Mesenteric fat pad (tissue), 1 donor: ENCODE data around the gene TLR10. TPM values are rescaled to one million over a fixed set of nuclear protein-coding genes. Genes with fewer than 3 reads are reported as not detected.
"Not testable (repeated sequence)": the region's sequence is repeated elsewhere in the genome, so short reads cannot be mapped to it uniquely, and the experiment has no call there.

Experiments
- DNase-seq: peaks from one replicate; pipeline ENCODE4 v3.0.0-alpha.2; 2020; ENCODE audit warnings: low spot score
- total RNA-seq: library from RNA; stranded (reverse); fragmentation: NEBNext Ultra II Directional; extraction: Animal tissue kit (Norgen Biotek cat#: 25700); gene quantifications from one replicate; pipeline ENCODE4 v1.2.1, GENCODE V29; 2021
- donor health status: DM: yes; HTN: yes; CAD: no.

The TLR10 gene
- total RNA-seq, 1 donor from 2014 or later: 0.42 TPM

GRCh38 chr4:38802561-38803355, 20.0 kb upstream of the TLR10 start:
- DNase-seq: no peak

DNA sequence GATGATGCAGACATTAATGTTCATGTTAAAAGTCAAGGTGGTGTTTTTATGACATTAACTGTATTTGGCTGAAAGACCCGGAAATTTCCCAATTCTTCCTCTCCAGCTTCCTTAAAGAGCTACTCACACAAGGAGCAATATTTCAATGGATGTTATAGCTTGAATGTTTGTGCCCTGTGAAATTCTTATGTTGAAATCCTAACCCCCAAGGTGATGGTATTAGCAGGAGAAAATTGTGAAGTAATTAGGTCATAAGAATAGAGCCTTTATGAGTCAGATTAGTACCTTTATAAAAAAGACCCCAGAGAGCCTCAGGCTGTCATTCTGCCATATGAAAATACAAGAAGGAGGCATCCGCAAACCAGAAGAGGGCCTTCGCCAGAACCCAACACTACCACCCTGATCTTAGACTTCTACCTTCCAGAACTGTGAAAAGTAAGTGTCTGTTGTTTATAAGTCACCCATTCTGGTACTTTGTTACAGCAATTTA, 18.2 kb upstream of the TLR10 start:
- no peak for DNase-seq

DNA sequence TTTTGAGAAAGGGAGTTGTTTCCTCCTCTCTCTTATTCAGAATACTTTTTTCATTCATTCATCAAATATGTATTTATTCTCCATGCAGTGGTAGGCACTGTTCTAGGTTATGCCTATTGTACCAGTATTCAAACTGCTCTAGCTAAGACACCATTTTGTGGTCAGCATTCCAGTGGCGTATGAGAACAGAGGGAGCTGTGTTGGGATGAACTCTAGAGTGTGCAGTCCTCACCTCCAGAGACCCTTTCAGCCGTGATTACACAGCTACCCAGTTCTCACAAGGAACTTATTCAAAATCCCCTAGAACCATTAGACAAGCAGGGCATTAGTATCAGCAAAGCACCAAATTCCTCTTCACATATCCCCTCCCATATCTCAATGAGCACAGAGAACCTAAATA, 17.6 kb upstream of the TLR10 start:
- DNase-seq: no peak

GRCh38 chr4:38795087-38795486, 12.3 kb upstream of the TLR10 start:
- DNase-seq: no peak

DNA sequence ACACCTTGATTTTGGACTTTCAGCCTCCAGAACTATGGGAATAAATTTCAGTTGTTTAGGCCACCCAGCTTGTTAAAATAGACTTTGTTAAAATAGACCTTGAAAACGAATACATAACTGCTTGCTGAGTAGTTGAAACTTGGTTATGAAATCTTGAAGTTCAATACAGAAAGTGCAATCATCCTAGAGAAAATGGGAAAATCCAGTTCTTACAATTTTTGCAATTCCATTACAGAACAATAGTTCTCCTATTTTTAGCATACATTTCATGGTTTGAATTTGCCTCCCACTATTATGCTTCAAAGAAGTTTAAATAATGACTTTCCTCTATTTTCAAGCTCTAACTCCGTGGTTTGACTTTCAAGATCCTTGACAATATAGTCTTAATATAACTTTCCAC, 11.3 kb upstream of the TLR10 start:
- no peak for DNase-seq

DNA sequence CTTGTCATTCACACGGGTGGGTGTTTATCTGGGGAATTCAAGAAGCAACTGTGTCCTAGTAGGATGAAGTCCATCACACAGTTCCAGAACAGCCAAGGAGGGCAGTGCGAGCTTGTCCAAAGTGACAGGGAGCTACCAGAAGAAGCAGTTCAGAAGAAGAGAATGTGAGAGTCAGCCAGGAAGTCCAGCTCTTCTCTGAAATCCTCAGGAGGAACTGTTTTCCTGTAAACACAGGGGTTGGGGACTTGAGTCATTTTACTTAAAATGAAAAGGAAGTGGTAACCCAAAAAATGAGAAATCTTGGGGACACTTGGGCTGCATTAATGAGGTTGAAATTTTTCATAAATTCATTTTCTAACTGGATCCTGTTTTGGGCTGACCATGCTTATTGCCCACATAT, 8.2 kb upstream of the TLR10 start:
- DNase-seq: no peak

GRCh38 chr4:38788317-38788716, 5.5 kb upstream of the TLR10 start:
- no peak for DNase-seq

DNA sequence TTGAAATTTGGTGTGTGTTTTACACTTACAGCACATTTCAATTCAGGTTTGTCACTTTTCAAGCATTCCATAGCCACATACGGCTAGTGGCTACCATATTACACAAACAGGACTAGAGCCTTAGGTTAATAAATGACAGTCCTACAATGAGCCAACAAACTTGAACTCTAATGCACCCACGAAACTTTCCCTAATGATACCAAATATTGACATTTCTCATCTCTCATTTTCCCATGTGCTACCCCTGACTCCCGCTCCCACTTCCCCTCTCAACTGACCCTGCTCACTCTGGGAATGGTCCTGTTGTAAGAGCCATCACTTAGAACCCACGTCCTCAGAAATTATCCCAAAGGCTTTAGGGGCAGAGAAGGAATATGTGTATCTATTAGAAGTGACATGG, 4.9 kb upstream of the TLR10 start:
- DNase-seq: no peak

- DNase-seq: no peak
Observed at GRCh38 chr4:38785901-38786402, 3.2 kb upstream of the TLR10 start.

- DNase-seq: no peak
Observed at GRCh38 chr4:38785041-38785790, 2.4 kb upstream of the TLR10 start.

- no peak for DNase-seq
Observed at GRCh38 chr4:38784141-38784540, 1.4 kb upstream of the TLR10 start.

DNA sequence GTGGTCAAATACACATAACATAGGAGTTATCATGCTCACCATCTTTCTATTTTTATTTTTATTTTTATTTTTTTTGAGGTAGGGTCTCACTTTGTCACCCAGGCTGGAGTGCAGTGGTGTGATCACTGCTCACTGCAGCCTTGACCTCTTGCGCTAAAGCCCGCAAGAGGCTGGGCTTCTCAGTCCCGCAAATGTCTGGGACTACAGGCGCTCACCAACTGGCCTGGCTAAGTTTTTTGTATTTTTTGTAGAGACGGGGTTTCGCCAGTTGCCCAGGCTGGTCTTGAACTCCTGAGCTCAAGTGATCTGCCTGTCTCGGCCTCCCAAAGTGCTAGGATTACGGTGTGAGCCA, 295 bp upstream of the TLR10 start:
- DNase-seq: no peak

DNA sequence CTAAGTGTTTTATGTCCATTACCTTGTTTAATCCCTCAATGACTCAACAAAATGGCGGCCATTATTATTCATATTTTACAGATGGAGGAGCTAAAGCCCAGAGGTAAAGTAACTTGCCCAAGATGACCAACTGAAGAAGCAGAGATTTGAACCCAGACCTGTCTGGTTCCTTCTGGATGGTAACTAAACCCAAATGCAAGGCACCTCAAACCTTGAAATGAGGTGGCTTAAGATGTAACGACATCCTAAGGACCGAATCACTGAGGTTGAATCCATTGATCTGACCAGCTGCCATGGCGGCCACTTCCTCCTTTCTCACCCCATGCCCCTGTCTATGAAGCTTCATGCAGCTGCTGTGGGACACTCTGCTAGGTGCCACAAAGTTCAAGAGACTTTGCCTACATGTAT, 932 bp downstream of the TLR10 start:
- DNase-seq: no peak

- no peak for DNase-seq
Observed at GRCh38 chr4:38780833-38781484, 1.8 kb downstream of the TLR10 start.

DNA sequence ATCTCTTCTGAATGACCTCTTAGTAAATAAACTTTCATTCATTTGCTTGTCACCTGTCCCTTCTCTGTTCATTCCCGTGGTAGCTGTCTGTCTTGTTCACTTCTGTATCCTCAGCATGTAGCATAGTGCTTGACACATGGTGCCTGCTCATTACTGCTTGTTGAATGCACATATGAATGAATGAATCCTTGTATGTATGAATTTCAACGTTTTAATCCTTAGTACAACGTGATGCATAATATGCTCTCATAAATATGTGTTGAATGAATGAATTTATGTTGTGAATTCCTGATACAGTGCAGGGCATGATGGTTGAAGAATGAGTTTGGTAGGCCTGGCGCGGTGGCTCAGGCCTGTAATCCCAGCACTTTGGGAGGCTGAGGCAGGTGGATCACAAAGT, 3.0 kb downstream of the TLR10 start:
- no peak for DNase-seq

DNA sequence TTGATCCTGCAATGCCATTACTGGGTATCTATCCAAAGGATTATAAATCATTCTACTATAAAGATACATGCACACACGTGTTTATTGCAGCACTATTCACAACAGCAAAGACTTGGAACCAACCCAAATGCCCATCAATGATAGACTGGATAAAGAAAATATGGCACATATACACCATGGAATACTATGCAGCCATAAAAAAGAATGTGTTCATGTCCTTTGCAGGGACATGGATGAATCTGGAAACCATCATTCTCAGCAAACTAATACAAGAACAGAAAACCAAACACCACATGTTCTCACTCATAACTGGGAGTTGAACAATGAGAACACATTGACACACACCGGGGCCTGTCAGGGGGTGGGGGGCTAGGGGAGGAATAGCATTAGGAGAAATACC, 4.9 kb downstream of the TLR10 start:
- DNase-seq: not testable (repeated sequence)

DNA sequence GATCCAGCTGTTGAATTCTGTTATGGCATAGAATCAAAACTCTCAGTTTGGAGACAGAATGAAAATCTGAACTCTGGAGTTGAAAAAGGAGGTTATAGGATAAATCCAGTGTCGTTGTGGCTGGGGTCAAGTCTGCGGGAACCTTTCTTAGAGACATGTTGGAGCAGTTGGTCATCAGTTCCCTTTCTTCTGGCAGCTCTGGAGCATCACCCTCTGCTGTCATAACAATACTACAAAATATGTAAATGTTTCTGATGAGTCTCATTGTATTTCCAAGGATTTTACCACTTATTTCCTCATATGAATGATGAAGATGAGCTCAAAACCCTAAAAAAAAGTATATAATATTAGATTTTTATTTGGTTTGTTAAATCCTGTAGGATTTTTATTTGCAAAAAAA, 7.5 kb downstream of the TLR10 start:
- DNase-seq: no peak

GRCh38 chr4:38774181-38774955, 8.4 kb downstream of the TLR10 start:
- no peak for DNase-seq

DNA sequence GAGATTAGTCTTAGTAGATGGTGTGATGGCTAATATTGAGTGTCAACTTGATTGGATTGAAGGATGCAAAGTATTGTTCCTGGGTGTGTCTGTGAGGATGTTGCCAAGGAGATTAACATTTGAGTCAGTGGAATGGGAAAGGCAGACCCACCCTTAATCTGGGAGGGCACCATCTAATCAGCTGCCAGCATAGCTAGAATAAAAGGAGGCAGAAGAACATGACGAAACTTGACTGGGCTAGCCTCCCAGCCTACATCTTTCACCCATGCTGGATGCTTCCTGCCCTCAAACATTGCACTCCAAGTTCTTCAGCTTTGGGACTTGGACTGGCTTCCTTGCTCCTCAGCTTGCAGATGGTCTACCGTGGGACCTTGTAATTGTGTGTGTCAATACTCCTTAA, 12.5 kb downstream of the TLR10 start:
- DNase-seq: not testable (repeated sequence)

DNA sequence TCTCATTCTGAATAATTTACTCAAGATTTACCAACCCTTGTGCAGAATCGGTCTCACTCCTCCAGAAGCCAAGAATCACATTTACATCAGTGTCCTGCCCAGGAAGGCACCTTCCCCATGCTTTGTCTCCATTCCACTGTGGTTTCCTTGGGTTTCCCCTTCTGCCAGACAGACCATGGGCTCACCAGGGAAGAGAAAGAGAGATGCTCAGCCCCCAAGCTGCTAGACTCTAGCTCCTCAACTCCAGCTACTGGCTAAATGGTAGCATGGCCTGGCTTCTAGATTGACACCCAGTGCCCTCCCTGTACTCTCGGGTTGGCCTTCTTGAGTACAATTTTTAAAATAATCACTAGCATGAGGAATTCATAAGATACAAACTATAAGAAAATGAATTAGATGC, 12.9 kb downstream of the TLR10 start:
- DNase-seq: no peak

- no peak for DNase-seq
Observed at GRCh38 chr4:38769441-38769840, 13.3 kb downstream of the TLR10 start.
